ENCODE measurements around the gene MARCKSL1. TPM values are rescaled to one million over a fixed set of nuclear protein-coding genes. Genes with fewer than 3 reads are reported as not detected.

MARCKSL1 gene
- total and polyA plus RNA-seq, 2 of the 13 experiments (the other 11 are each of a cell fraction or from before 2014, with no cell fraction given) = 81.9 to 155 TPM

DNA sequence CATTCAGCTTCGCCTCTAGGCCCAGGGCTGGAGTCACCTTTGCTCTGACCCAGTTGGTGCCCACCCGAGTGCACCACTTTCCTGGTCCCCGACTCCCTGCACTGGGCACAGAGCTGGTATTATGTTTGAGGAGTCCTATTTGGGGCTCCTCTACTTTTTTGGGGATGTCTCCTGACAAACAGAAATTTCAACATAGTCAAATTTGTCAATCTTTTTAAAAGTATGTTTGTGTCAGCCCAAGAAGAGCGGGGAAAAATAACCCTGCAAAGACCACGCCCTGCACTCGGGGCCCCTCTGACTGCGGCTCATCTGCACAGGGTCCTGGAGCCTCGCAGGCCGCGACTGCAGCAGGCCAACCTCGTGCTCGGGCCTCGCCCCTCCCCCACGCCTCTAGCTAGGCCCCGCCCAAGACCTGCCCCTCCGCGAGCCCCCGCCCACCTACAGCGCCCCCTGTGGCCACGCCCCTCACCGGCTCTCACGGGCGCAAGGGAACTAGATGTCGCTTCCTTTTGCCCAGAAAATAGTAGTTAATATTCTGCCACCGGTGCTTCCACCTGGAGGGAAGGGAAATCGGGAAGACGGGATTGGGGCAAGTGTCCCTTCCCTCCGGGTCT lies 14.9 kb upstream of the MARCKSL1 start (continued):
- TF ChIP-seq BHLHE40 (IDR thresholded peaks at IDR 0.05; ENCODE audit: low read length) = no peak; the same call in 1 of the 2 replicates
- no peak for TF ChIP-seq ZNF337 (CRISPR knock-in tag; IDR thresholded peaks at IDR 0.05; ENCODE audit: borderline replicate concordance, low read depth)
- TF ChIP-seq ZFX (CRISPR knock-in tag; IDR thresholded peaks at IDR 0.05; ENCODE audit: low read depth) = peak; percentile 84
- TF ChIP-seq KDM5B (CRISPR knock-in tag; IDR thresholded peaks at IDR 0.05; ENCODE audit: borderline replicate concordance) = peak; percentile 54; the same call in 1 of the 2 replicates
- TF ChIP-seq NR1H2 (CRISPR knock-in tag; IDR thresholded peaks at IDR 0.05; ENCODE audit: borderline replicate concordance, low read depth) = no peak
- no peak for TF ChIP-seq ZNF180 (CRISPR knock-in tag; IDR thresholded peaks at IDR 0.05; ENCODE audit: borderline replicate concordance, low read depth)
- TF ChIP-seq ZNF563 (CRISPR knock-in tag; IDR thresholded peaks at IDR 0.05) = no peak; the same call in 1 of the 2 replicates
- TF ChIP-seq ZNF282 (IDR thresholded peaks at IDR 0.05; ENCODE audit: partially characterized antibody) = no peak
- TF ChIP-seq SRSF4 (IDR thresholded peaks at IDR 0.05; ENCODE audit: low read depth, low read length, poor library complexity, severe bottlenecking) = no peak
- TF ChIP-seq RBM39 (IDR thresholded peaks at IDR 0.05; ENCODE audit: low read depth, low read length, poor library complexity, severe bottlenecking) = no peak
- 0 out of 2 replicates have a peak, but pooled peaks have one; percentile 13 for TF ChIP-seq HMG20B (CRISPR knock-in tag; conservative IDR thresholded peaks at IDR 0.05)
- TF ChIP-seq ZNF292 (CRISPR knock-in tag; IDR thresholded peaks at IDR 0.05; ENCODE audit: borderline replicate concordance, low read depth) = no peak
- TF ChIP-seq TRIM24 (CRISPR knock-in tag; IDR thresholded peaks at IDR 0.05) = no peak
- no peak for TF ChIP-seq ZNF20 (CRISPR knock-in tag; IDR thresholded peaks at IDR 0.05)
- TF ChIP-seq ZNF446 (CRISPR knock-in tag; IDR thresholded peaks at IDR 0.05) = no peak
- no peak for TF ChIP-seq SRSF1 (optimal IDR thresholded peaks at IDR 0.05; ENCODE audit: low read depth, low read length)
- TF ChIP-seq HOXA3 (CRISPR knock-in tag; IDR thresholded peaks at IDR 0.05) = peak; percentile 65
- no peak for TF ChIP-seq ZNF207 (IDR thresholded peaks at IDR 0.05; ENCODE audit: borderline replicate concordance)
- TF ChIP-seq, protein P1, sequence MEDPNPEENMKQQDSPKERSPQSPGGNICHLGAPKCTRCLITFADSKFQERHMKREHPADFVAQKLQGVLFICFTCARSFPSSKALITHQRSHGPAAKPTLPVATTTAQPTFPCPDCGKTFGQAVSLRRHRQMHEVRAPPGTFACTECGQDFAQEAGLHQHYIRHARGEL (CRISPR knock-in tag; IDR thresholded peaks at IDR 0.05) = no peak
- TF ChIP-seq, protein P2, sequence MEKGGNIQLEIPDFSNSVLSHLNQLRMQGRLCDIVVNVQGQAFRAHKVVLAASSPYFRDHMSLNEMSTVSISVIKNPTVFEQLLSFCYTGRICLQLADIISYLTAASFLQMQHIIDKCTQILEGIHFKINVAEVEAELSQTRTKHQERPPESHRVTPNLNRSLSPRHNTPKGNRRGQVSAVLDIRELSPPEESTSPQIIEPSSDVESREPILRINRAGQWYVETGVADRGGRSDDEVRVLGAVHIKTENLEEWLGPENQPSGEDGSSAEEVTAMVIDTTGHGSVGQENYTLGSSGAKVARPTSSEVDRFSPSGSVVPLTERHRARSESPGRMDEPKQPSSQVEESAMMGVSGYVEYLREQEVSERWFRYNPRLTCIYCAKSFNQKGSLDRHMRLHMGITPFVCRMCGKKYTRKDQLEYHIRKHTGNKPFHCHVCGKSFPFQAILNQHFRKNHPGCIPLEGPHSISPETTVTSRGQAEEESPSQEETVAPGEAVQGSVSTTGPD (CRISPR knock-in tag; IDR thresholded peaks at IDR 0.05) = no peak
- TF ChIP-seq SP2 (CRISPR knock-in tag; IDR thresholded peaks at IDR 0.05) = peak; percentile 41; the same call in 1 of the 2 replicates
- no peak for TF ChIP-seq ZNF850 (CRISPR knock-in tag; conservative IDR thresholded peaks at IDR 0.05)
- peak; percentile 88; the same call in 1 of the 2 replicates for TF ChIP-seq ZNF773 (CRISPR knock-in tag; IDR thresholded peaks at IDR 0.05; ENCODE audit: borderline replicate concordance)
- TF ChIP-seq BCL6 (CRISPR knock-in tag; IDR thresholded peaks at IDR 0.05) = peak; percentile 18; the same call in 1 of the 2 replicates

Data from HepG2 (cell line).